ENCODE results near the gene FBN3. TPM values are rescaled to one million over a fixed set of nuclear protein-coding genes. Genes with fewer than 3 reads are reported as not detected.

FBN3 gene
- total RNA-seq, 4 donors from 2014 or later, result 0.02 TPM; not detected in 3

DNA sequence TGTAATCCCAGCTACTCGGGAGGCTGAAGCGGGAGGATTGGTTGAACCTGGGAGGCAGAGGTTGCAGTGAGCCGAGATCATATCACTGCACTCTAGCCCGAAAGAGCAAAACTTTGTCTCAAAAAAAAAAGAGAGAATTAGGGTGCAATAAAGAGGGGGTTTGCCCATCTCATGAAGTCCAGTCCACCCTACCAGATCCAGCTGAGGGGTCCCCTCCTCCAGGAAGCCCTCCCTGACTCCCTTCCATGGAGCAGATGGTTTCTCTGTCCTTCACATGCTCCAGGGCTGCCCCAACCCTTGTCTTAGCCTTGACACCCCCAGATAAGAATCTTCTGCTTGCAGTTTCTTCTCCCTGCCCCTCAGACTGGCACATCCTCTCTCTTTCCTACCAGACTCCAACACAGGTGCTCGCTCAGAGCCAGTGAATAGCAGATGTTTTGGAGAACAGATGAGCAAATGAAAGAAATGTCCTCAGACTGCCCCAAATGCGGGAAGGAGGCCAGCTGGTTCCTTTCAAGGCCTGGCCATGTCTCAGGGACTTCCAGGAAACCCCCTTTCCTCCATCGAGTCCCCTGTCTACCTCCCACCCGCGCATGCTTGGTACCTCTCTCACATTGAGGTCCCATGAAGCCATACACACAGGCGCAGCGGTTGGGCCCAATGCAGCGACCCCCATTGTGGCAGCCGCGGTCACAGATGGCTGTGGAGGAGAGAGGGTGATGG is 5.0 kb downstream of the FBN3 start:
- 61 to 67% methylated on average over 2 to 5 of the region's 14 CpGs for WGBS, 2 donors (ENCODE audit: low coverage in 1 of 2)
- ATAC-seq, result no peak
- Histone ChIP-seq H3K4me3 (no peak overlapping the region), H3K36me3 (no peaks in the 10 kb centered on the region), H3K9me3 (no peaks in the 10 kb centered on the region), H3K27me3 (peaks cover 67% of the 10 kb centered on the region), H3K27ac (no peak overlapping the region), H3K4me1 (peaks cover 0 to 13% (median 10%) of the 10 kb centered on the region in 3 donors)
- TF ChIP-seq POLR2AphosphoS5 (IDR thresholded peaks at IDR 0.05) (no peak), POLR2A (IDR thresholded peaks at IDR 0.05) (no peak), EP300 (IDR thresholded peaks at IDR 0.05) (no peak)
- TF ChIP-seq, protein P1, sequence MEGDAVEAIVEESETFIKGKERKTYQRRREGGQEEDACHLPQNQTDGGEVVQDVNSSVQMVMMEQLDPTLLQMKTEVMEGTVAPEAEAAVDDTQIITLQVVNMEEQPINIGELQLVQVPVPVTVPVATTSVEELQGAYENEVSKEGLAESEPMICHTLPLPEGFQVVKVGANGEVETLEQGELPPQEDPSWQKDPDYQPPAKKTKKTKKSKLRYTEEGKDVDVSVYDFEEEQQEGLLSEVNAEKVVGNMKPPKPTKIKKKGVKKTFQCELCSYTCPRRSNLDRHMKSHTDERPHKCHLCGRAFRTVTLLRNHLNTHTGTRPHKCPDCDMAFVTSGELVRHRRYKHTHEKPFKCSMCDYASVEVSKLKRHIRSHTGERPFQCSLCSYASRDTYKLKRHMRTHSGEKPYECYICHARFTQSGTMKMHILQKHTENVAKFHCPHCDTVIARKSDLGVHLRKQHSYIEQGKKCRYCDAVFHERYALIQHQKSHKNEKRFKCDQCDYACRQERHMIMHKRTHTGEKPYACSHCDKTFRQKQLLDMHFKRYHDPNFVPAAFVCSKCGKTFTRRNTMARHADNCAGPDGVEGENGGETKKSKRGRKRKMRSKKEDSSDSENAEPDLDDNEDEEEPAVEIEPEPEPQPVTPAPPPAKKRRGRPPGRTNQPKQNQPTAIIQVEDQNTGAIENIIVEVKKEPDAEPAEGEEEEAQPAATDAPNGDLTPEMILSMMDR (IDR thresholded peaks at IDR 0.05), result no peak

DNA sequence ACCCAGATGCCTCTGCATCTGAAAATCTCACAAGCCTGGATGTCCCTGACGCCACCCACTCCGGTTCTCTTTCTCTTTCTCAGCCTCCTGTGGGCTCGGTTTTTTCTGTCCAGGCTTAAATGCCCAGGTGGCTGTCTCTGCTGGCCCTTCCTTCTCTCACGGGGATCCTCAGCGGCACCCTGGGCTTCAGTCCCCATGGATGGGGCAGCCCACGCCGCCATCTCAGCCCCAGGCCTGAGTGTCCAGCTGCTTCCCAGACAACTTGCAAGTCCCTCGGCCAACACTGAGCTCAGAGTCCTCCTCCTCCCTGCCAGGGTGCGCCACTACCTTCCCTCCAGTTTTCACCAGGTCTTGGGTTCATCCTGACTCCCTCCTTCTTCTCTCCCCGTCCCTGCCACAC is 6.4 kb downstream of the FBN3 start:
- 42 to 46% methylated on average over 4 to 9 of the region's 10 CpGs for WGBS, 2 donors (ENCODE audit: low coverage in 1 of 2)
- TF ChIP-seq POLR2AphosphoS5 (IDR thresholded peaks at IDR 0.05) (no peak), EP300 (IDR thresholded peaks at IDR 0.05) (no peak), POLR2A (IDR thresholded peaks at IDR 0.05) (no peak)
- TF ChIP-seq, protein P1 (IDR thresholded peaks at IDR 0.05), result no peak
- Histone ChIP-seq H3K27me3 (peaks cover 56% of the 10 kb centered on the region), H3K9me3 (no peaks in the 10 kb centered on the region), H3K4me3 (no peak overlapping the region), H3K36me3 (no peaks in the 10 kb centered on the region), H3K4me1 (no peaks in the 10 kb centered on the region), H3K27ac (no peak overlapping the region)
- no peak for ATAC-seq

DNA sequence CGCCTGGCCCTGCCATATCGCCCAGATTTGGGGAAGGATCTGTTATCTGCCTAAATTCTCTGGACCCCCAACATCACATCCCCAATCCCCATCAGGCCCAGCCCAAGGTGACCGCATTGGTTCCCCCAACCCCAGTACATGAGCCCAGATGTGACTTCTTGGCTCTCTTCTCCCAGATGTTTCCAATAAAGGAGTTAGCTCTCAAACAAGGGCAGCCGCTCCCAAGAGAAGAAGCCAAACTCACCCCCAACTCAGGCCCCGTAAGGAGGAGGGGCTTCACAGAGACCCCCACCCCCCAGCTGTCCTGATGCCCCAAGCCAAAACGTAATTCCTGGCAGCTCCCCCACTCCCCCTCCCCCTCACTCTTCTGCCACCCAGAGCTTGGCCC is 6.9 kb downstream of the FBN3 start:
- Histone ChIP-seq H3K27me3 (peaks cover 55% of the 10 kb centered on the region), H3K36me3 (no peaks in the 10 kb centered on the region), H3K4me1 (no peaks in the 10 kb centered on the region), H3K4me3 (no peak overlapping the region), H3K9me3 (no peaks in the 10 kb centered on the region), H3K27ac (no peak overlapping the region)
- no peak for TF ChIP-seq EP300 (IDR thresholded peaks at IDR 0.05)
- TF ChIP-seq, protein P1 (IDR thresholded peaks at IDR 0.05), result no peak
- TF ChIP-seq POLR2AphosphoS5 (IDR thresholded peaks at IDR 0.05), result no peak
- TF ChIP-seq POLR2A (IDR thresholded peaks at IDR 0.05), result no peak
- ATAC-seq, result no peak
- WGBS, 2 donors (ENCODE audit: low coverage in 1 of 2), result 76 to 93% methylated on average over 2 to 5 of the region's 6 CpGs

DNA sequence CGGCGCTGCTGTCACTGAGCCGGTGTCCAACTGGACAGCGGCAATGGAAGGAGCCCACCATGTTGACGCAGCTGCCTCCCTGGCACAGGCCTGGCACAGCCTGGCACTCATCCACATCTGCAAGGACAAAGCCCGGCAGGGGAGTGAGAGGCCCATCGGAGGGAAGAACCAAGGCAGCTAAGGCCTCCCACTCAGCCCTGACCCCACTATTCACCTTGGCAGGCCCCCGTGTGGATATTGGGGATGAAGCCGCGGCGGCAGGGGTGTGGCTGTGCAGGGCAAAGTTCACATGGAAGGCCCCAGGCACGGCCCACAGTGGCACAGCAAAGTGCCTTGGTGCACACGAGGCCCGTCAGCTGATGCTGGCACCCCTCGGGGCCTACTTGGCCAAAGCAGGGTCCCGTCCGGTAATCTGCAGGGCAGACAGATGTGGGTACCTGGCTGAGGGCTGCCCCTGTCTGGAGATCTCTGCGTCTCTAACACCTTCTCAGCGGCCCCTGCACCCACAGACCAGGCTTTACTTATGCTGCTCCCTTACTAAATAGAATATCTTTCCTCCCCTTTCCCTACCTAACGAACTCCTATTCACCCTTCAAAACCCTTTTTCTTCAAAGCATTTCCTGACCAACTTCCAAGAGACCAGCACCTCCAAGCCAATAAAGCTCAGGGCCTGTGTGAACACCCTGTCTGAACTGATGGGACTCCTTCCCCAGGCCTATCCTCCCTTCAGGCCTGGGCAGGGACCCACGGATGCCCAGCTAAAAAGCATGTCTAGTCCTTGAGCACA is 7.5 kb downstream of the FBN3 start:
- Histone ChIP-seq H3K27me3 (peaks cover 54% of the 10 kb centered on the region), H3K36me3 (no peaks in the 10 kb centered on the region), H3K4me3 (no peak overlapping the region), H3K4me1 (no peaks in the 10 kb centered on the region), H3K27ac (no peak overlapping the region), H3K9me3 (no peaks in the 10 kb centered on the region)
- no peak for ATAC-seq
- no peak for TF ChIP-seq POLR2AphosphoS5 (IDR thresholded peaks at IDR 0.05)
- TF ChIP-seq, protein P1 (IDR thresholded peaks at IDR 0.05), result no peak
- no peak for TF ChIP-seq EP300 (IDR thresholded peaks at IDR 0.05)
- no peak for TF ChIP-seq POLR2A (IDR thresholded peaks at IDR 0.05)
- WGBS, 2 donors (ENCODE audit: low coverage in 1 of 2), result 86 to 97% methylated on average over 2 to 6 of the region's 21 CpGs

Measured in gastroesophageal sphincter (tissue), 4 donors.